COLO668 (cell line): ENCODE results near the gene MAP3K2.
A peak's percentile ranks its signal among the peaks of the same experiment; 100 is the strongest.

Experiments
- DNase-seq: peaks from one replicate; lab custom pipeline; 2025; ENCODE audit not compliant: unreplicated experiment; lab: John Stamatoyannopoulos, UW

MAP3K2 gene

GRCh38 chr2:127407661-127408003, 19.9 kb upstream of the MAP3K2 start:
- DNase-seq, result no peak

GRCh38 chr2:127407091-127407490, 19.3 kb upstream of the MAP3K2 start:
- DNase-seq, result no peak

GRCh38 chr2:127406454-127406853, 18.7 kb upstream of the MAP3K2 start:
- DNase-seq, result no peak

GRCh38 chr2:127405255-127405610, 17.5 kb upstream of the MAP3K2 start:
- no peak for DNase-seq

- DNase-seq, result no peak
These were observed 16.9 kb upstream of the MAP3K2 start for GRCh38 chr2:127404466-127405254.

- no peak for DNase-seq
These were observed 15.7 kb upstream of the MAP3K2 start for GRCh38 chr2:127403460-127403859.

- no peak for DNase-seq
These were observed 14.3 kb upstream of the MAP3K2 start for GRCh38 chr2:127401757-127402695.

GRCh38 chr2:127400897-127401756, 13.4 kb upstream of the MAP3K2 start:
- DNase-seq, result peak; percentile 69

GRCh38 chr2:127400533-127400896, 12.7 kb upstream of the MAP3K2 start:
- no peak for DNase-seq

- peak; percentile 59 for DNase-seq
These were observed 10.4 kb upstream of the MAP3K2 start for GRCh38 chr2:127398239-127398590.

GRCh38 chr2:127397568-127398238, 9.9 kb upstream of the MAP3K2 start:
- DNase-seq, result no peak

GRCh38 chr2:127394492-127394891, 6.7 kb upstream of the MAP3K2 start:
- DNase-seq, result no peak

- no peak for DNase-seq
These were observed 5.2 kb upstream of the MAP3K2 start for GRCh38 chr2:127392828-127393578.

- no peak for DNase-seq
These were observed 4.5 kb upstream of the MAP3K2 start for GRCh38 chr2:127392133-127392827.

- no peak for DNase-seq
These were observed 2.1 kb upstream of the MAP3K2 start for GRCh38 chr2:127389778-127390435.

GRCh38 chr2:127388423-127389164, 819 bp upstream of the MAP3K2 start:
- DNase-seq, result no peak

GRCh38 chr2:127386764-127387654, 766 bp downstream of the MAP3K2 start:
- DNase-seq, result peak; percentile 93
